GM23248 (cell line): ENCODE results near the gene TSHZ2.

Experiments
- EZH2 ChIP-seq: fragments of 200-600 bp; sonication (generic); IDR thresholded peaks from 2 replicates; pipeline ENCODE4 v1.6.1; 2018; ENCODE audit warnings: antibody characterized with exemption, mild to moderate bottlenecking; ENCODE audit not compliant: insufficient read depth, poor library complexity, severe bottlenecking
- EZH2phosphoT487 ChIP-seq: fragments of 200-600 bp; sonication (generic); IDR thresholded peaks from 2 replicates; pipeline ENCODE4 v1.6.1; 2018; ENCODE audit warnings: antibody characterized with exemption, moderate library complexity, mild to moderate bottlenecking, low read depth; ENCODE audit not compliant: insufficient read depth

GRCh38 chr20:53098621-53099020, 126.5 kb downstream of the TSHZ2 start:
- TF ChIP-seq EZH2 (no peak), EZH2phosphoT487 (no peak)
